ENCODE results near the gene TMEM86B.

GRCh38 chr19:55277494-55277893 is 48.9 kb upstream of the TMEM86B start:
- TF ChIP-seq EZH2 (IDR thresholded peaks at IDR 0.05; ENCODE audit: insufficient read depth, poor library complexity, severe bottlenecking) (no peak), EZH2phosphoT487 (IDR thresholded peaks at IDR 0.05; ENCODE audit: insufficient read depth, low read depth) (no peak)
